ENCODE data around the gene RBMS1.
"Not testable (repeated sequence)": the region's sequence is repeated elsewhere in the genome, so short reads cannot be mapped to it uniquely, and the experiment has no call there.

RBMS1 gene

DNA sequence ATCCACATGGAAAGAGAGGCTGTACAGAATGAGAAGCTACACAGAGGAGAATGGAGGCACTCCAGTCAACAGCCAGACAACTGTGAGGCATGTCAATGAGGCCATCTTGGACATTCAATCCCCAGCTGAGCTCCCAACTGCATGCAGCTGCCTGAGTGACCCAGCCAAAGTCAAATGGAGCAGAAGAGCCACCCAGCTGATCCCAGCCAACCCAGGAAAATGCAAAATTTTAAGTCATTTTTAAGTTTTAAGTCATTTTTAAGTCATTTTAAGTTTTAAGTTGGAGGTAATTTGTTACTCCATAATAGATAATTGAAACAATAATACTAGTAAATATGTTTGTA, 63.6 kb downstream of the RBMS1 start:
- no peak for DNase-seq

DNA sequence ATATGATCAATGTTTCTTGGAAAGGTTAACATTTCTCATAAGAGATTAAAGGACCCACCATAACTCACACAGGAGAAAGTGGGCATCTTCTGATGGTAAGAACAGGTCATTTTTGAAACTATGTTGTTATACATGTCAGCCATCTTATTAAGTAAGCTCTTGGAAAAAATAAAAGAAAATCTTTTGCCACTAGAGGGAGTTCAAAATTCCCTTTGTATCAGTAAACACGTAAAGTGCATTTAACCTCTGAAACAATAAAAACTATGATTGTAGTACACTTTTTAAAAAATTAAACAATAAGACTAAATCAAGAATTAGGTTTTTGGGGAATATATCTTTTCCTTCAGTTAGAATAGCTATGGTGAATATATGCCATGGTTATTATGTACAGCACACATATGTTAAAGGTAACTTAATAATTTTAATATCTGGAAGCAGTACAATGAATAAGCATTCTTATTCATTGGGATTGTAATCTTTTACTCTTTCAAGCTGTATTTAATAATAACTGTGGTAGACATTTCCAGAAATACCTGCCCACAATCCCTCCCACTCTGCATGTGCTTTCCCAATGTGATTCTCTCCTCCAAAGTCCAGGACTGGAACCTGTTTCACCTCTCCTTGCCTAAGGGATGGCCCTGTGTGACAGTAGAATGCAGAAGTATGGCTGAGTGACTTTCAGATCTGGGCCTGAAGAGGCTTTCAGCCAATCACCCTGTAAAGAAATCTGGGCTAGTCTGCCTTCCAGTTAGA, 64.2 kb downstream of the RBMS1 start:
- no peak for DNase-seq

DNA sequence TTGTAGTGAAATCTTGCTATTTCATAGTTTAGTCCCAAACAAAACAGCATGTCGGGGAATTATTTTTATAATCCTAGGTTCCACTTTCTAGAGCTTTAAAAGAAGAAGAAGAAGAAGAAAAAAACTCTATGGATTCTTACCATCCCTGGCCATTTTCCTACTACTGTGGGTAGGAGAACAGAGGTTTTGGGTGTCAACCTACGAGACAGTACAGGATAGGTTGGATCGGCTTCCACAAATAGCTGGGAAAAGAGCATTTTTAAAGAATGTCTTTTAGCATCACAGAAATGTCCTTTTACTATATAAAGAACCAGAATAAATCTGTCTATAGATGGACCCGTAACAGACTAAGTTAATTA, 65.2 kb downstream of the RBMS1 start:
- no peak for DNase-seq

DNA sequence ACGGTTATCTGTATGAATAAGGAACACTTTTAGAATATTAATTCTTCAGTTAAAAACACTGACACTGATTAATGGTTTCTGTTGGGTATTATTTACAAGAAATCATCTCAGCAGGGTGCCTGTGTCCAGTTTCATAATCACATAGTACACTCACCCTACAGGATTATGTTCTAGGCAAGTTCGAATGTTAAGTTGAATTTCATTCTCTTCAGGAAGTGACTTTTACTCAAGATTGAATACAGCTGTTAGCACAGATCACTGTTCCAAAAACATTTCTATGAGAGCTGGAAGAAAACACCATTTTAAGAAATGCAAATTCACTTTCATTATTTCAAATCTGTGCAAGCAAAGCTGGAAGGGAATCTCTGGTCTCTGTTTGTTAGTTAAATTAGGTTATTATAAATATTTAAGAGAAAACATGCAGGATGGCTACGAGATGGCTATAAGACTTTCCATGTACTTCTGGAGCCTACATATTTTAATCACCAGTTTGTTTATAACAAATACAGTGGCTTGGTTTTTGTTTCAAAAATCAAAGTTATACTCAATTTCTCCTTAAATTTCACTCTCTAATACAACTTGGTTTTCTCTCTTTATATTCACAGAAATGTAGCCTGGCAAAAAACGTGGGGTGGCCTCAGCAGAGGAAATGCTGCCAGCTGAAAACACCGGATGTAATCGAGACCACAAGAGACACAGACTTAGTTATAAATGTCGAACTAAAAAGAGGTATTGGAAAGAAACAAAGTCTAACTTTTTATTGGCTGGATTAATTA, 65.8 kb downstream of the RBMS1 start:
- DNase-seq, result no peak

DNA sequence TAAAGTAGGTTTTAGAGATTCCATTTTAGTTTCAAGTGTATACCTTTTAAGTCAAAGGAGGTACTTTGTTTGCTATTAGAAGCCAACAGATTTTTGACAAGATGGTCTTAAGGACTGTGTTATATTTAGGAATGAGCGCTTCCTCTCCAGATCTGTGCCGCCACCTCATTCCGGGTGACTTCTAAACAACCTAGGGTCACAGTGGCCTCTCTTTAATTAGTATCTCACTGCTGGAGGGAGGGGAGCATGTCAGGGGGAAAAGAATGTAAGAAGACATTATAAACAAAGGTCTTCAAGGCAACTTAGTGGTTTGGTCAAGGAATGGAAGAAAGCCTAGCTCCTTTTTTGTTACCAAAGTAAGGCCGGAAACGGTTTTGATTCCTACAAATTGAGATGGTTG, 67.0 kb downstream of the RBMS1 start:
- no peak for DNase-seq

DNA sequence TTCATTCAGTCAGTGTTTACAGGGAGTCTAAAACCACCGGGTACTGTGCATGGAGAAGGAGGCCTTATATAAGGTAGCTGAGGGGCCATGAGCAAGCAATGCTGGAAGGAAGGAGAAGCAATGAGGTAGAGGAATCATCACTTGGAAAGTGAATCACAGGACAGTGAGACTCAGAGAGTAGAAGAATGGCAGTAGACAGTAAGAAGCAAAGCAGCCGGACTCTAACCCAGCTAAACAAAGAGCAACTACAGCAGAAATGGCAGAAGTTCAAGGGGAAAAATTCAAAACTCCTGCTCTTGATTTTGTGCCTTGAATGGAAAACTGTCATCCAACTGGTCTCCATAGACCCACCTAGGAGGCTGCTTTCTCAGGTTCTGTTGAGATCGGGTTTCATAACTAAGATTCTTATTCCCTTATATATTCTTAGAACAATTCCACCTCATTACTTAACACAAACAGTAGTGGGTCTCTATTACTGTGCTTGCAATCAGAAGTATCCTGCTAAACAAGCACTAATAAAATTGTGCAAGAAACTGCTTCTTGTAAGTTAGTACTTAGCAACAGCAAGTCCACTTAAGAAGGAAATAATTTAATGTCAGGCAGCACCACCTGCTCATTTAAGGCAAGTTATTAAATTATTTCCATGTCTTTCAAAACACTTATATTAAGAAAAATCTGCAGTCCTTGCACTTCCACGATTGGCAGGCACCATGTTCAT, 68.0 kb downstream of the RBMS1 start:
- no peak for DNase-seq

DNA sequence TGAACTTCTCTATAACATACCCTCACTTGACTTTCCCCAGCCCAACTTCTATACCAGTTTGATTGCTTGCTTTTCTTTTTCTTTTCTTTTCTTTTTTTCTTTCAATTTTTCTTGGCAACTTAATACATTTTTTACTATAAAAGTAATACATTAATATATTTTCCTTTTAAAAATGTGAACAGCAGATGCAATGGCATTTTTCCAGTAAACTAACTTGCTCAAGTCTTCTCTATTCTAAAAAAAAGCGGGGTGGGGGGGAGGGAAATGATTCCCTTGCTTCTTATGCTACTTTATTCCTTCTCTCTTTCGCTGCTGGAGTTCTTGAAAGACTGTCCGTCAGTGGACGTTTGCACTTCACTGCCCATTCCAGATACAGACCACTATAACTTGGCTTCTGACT, 70.5 kb downstream of the RBMS1 start:
- DNase-seq, result no peak

DNA sequence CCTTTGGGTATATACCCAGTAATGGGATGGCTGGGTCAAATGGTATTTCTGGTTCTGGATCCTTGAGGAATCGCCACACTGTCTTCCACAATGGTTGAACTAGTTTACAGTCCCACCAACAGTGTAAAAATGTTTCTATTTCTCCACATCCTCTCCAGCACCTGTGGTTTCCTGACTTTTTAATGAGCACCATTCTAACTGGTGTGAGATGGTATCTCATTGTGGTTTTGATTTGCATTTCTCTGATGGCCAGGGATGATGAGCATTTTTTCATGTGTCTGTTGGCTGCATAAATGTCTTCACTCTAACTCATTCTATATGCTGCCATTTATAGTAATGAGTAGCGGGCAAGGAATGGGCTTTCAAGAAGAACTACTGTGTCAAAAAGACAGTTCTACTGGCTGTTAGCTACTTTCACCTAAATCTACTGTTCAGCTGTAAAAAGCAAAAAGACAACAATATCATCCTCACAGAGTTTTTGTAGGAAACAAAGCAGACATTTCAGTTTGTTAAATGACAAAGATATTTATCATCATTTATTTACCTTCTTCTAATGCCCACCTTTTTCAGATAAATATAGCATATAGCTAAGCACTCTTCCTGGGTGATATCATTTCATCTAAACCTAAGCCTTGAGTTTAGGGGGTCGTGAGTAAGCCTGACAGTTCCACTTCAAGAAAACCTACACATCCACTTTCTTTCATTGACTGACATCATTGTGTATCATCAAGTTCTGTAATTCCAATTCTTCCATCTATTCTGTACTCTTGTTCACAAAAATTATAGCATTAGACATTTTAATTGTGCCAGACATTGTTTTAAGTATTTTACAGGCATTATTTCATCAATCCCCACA, 71.7 kb downstream of the RBMS1 start:
- DNase-seq, result not testable (repeated sequence)

DNA sequence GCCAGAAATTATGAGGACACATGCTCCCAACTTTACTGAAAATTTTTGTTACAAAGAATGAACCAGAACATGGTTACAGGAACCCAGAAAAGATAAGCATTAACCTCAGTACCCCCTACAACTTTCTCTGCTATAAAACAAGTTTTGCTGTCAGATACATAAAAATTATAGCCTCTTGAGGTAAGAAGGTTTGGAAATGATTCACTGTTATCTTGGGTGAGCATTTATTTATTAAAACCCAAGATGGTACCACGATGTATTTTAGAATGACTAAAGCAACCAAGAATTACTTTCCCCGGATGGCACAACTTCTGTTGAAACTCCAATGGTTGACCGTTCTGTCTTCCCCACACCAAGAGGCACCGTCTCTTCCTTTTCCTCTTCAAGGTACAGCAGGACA, 72.9 kb downstream of the RBMS1 start:
- DNase-seq, result no peak

DNA sequence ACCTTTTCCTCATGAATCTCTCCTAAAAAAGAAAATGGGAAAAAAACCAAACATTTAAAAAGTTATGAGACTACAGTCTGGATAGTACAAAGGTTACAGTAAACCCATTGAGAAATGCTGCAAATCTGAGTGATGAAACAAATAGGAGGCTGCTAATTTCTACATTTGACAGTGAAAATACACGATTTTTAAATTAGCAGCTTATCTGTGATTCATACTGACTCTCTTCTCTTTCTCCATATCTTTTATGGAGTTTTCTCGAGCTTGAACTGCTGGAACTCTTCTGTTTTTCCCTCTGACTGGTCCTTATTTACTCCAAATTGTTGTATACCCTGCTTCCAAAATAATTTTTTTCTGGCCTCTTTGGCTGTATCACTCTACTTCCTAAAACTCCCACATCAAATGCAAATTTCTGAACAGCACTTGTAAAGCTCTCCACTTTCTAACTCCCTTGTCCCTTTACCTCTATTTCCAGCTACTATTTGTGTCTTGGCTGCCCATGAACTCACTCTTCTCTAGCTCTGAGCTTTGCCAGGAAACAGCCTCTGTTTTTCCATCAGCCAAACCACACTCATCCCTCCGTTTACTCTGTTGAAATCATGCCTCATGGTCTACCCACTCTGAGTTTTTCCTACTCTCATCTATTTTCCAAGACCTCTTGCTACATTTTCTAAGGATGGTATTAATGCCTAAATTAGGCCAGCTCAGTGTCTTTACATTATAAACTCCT, 73.7 kb downstream of the RBMS1 start:
- DNase-seq, result no peak

DNA sequence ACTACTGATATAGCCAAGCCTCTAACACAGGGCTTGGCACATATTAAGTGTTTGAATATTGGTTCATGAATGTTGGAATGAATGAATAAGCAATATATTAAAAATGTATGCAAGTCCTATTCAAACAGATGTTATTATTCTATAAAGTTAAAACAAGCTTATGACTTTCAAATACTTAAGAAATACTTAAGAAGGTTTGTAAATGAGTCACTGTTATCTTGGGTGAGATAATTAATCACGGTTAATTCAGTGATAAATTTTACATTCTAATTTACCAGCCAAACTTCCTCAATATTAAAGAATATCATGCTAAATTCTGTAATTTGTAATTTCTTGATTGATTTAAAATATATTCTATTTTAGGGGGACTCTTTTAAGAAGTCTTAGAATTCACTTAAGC, 74.8 kb downstream of the RBMS1 start:
- DNase-seq, result no peak

DNA sequence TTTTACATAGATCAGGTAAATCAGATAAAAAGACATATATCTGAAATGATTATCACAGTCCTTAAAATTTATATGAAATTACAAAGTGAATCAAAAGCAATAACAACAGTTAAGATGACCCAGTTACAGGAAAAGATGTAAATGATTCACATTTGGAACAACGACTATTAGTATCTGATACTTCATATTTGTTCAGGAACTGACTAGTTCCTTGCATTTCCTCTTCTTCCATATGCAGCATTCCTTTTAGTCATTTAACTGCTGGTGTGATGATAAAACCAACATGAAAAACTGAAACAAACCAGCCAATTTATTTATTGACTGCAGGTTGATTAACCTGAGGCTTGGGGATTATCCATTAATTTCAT, 75.2 kb downstream of the RBMS1 start:
- DNase-seq, result no peak

DNA sequence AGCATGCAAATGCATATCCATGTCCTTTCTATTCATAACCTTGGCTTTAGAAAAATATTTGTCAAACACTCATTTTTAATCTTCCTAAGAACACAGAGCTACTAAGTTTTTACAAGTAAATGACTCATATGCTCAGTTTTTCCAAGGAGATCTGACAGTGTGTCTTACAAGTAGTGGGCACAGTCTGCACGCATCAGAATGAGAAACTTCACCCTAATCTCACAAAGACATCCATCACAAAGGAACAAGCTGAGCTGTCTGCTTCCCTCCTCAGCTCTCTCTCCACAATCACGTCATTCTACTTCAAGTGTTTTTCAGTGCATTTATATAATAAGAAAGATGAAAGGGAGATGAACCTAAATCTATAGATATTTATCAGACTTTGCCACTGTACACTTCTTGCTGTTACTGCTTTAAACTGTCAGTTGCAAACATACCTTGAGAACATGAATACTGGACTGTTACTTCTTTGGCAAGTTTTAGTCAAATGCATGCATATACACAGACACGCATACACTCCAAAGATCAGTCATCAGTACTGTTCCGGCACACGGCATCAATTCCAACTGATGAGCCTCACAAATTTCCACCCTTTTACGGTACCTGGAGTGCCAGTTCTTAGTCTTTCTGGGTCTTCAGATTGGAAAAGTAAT, 75.7 kb downstream of the RBMS1 start:
- no peak for DNase-seq

DNA sequence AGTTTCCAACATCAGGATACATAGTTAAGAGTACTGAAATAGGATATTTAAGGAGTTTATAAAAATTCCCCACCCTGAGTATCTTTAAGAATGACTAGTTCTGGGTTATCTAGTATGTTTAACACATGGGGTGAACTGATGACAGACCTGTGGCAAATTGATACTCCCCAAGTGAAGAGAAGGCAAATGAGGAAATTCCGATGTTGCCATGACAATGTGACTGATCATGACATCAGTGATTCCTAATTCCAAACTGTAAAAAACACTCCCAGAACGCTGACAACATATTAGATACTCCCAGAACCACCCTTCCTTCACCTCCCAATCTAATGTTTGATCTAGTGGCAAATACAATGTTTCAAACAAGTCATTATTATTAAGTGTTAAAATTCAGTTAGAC, 77.6 kb downstream of the RBMS1 start:
- DNase-seq, result no peak

DNA sequence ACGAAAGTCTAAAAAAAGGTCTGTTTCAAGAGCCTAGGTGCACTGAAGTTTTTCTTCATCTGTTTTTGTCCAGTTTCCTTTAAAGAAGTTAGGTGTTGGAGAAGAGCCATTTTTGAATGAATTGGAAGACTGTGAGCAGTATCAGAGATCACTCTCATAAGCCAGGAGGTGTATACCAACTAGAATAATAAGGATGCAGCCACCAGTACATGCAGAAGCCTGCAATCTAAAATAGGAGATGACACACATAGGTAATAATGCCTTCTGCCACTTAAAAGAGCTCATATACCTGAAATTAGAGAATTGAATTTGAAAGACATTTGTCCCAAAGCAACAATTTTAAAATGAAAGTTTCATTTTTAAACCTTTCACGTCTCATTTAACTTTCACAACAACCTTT, 81.7 kb downstream of the RBMS1 start:
- DNase-seq, result no peak

DNA sequence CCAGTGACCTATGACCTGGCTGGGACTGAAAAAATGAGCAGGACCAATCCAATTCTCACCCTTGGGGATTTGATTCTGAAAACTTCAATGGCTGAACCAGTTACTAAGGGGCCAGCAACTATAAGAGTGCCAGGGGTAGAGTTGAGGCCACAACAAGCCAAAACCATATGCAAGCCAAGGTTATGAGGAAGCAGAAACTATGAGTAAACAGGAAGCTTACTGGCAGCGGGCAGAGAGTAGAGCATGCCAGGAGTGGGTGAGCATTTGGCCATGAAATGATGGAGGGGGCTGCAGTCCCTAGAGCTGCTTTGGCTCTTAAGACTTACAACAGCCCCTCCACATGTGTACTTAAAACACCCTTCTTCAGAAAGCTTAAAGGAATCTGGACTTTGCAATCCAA, 82.4 kb downstream of the RBMS1 start:
- DNase-seq, result no peak

DNA sequence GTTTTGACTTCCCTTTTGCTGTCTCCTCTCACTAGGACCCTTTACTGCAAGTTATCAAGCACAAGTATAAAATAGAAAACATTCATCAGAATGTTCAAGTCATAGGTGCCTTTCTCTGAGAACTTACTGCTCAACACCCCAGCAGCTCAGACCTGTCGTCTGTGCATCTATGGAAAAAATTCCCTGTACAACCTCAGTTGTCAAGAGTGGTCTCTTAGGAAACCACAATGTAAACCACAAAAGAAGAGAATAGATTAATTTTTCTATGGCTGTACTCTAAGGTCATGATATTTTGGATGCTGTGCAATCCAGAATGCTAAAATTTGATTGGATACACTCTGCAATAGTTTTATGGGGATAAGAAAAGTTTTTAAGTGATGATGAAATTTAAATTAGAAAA, 84.1 kb downstream of the RBMS1 start:
- DNase-seq, result no peak

DNA sequence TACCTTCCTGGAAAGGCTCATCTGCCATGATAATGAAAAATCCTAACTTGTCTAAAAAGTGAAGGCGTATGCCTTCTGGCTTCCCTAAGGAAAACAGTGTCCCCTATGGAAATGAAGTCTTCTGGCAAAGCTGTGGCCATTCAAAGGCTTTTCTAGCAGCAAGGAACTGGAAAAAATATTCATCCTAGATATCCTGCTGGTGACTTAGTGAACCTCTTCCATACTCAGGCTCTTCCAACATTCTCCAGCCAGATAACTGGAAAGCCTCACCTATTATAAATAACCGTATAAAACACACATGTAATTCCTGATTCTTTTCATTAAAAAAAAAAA, 84.7 kb downstream of the RBMS1 start:
- DNase-seq, result no peak

DNA sequence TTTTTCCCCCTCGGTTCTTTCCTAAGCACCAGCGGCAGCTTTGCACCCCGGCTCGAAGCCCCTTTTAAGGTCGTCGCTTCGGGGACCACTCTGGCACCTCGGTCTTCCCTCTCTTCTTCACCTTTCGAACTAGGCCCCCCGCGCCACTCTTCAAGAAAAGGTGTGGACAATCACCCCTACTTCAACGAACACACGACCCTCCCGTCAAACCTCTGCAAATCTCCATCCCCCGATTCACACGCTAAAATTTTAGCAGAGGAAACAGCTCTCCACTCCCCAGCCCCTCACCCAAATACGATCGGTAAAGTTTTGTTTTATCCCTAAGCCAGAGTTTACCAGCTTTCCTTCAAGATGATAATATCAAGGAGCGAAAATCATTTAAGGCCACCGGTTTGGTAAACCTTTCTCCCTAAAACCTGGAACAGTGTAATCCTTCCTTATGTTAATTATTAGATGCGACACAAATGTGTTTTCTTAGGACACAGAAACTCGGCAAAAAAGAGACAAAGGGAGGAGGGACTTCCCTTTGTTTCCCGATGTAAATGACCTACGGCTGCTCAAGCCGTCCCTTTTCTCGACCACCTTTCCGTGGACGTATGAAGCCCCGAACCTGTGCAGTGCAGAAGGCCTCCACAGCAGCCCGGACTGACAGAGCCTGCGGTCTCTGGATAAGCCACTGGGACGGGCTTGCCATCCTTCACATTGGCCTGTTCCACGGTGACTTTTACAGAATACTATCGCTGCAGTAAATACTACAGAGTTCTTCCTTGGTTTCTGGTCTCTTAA, 85.2 kb downstream of the RBMS1 start:
- DNase-seq, result no peak

DNA sequence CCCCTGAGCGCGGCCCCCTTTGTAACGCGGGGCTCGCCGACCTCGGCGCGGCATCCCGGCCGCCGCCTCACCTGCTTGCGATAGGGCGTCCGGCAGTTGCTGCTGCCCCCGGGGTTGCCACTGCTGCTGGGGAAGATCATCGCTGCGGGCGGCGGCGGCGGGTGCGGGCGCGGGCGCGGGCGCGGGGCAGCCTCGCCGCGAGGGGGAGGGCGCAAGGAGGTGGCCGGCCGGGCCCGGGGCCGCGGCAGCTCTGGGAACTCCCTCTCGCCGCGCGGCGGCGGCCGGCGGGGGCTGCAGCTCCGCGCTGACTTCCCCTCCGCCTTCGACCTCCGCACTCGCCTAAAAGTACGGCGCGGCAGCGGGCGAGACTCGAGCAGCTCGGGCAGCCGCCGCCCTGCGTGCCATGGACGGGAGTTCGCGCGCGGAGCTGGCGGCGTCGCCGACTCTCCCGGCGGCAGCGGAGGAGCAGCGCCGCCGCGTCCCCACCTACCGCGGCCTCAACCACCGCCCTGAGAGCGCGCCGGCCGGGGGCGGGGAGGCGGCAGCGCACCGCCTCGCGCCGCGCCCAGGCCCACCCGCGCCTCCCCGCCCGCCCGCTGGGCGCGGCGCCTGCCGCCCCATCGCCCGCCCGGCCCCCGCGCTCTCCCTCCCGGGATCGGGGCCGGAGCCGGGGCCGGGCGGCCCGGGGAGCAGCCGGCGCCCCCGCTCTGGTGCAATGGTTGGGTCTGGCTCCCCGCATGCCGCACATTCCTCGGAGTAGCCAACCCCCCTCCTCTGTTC, 86.0 kb downstream of the RBMS1 start:
- DNase-seq, result peak; percentile 88
